ENCODE data around the gene PSKH1. TPM values are rescaled to one million over a fixed set of nuclear protein-coding genes. Genes with fewer than 3 reads are reported as not detected.

PSKH1 gene
- polyA plus RNA-seq, 1 donor (not counting 4 experiments of a cell fraction or from before 2014, with no cell fraction given), result 10.7 TPM

DNA sequence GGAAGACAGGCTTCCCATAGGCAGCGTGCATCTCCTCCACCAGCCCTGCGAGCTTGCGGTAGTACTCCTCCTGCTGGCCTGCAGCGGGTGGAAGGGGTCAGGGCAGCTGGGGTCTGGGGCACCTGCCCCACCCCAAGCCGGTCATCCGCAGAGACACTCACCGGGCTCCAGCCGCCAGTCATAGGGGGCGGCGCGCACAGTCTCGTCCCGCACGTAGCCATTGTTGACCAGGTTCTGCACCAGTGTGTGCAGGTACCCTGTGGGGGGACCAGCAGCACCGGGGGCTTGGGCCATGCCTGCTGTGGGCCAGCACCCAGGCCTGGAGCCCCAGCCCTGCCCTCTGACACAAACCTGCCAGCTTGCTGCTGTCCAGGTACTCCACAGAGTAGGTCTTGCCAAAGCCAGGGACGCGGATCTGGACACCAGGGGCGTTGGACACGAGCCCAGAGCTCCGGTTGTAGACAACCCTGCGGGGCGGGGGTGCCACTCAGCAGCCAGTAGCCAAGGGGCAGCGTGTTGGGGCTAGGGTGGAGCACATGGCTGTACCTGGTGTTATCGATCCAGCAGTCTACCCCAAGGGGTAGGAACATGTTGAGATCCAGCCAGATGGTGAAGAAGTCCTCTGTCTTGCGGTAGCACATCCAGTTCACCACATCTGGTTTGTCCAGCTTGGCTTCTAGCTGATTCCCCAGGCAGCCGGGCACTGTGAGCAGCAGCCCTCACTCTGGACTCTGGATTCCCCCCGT lies 49.6 kb downstream of the PSKH1 start:
- TF ChIP-seq EZH2 (IDR thresholded peaks at IDR 0.05; ENCODE audit: low read length) (no peak), CTCF (optimal IDR thresholded peaks at IDR 0.05 in 1 of 3, IDR thresholded peaks at IDR 0.05 in 1 of 3, conservative IDR thresholded peaks at IDR 0.05 in 1 of 3; ENCODE audit: extremely low read depth in 1 of 3, insufficient read depth in 2 of 3, low read length in 3 of 3) (no peak)
- H3K79me2 ChIP-seq (ENCODE audit: control insufficient read depth, insufficient read depth, low read length), result peaks cover 5% of the 10 kb centered on the region
- H3K9me1 ChIP-seq (ENCODE audit: control insufficient read depth, extremely low read depth, insufficient read depth, low read length), result peaks cover 3% of the 10 kb centered on the region
- H3K4me1 ChIP-seq (ENCODE audit: control insufficient read depth, extremely low read depth, insufficient read depth, low read length), result no peaks in the 10 kb centered on the region
- H3K27ac ChIP-seq (ENCODE audit: control insufficient read depth, insufficient read depth, low read length), result no peak overlapping the region
- DNase-seq (ENCODE audit: low read depth, low spot score) (no peak), FAIRE-seq (no peak)
- peaks cover 54 to 58% of the 10 kb centered on the region in 2 experiments for H3K36me3 ChIP-seq (ENCODE audit: control insufficient read depth in 2 of 2, extremely low read depth in 1 of 2, insufficient read depth in 2 of 2, low read length in 2 of 2)
- dilution Hi-C loops (cut with MboI; ENCODE audit: extremely low pct_ligation_motif_present, low sequenced_read_pairs), result no loop called here
- H3K9me3 ChIP-seq (ENCODE audit: control insufficient read depth, low read depth, low read length), result no peaks in the 10 kb centered on the region
- H4K20me1 ChIP-seq (ENCODE audit: control insufficient read depth, extremely low read depth, insufficient read depth, low read length), result peaks cover 3% of the 10 kb centered on the region
- H3K27me3 ChIP-seq (ENCODE audit: control insufficient read depth, extremely low read depth, insufficient read depth, low read length), result no peaks in the 10 kb centered on the region
- no peak overlapping the region for H3K4me3 ChIP-seq (ENCODE audit: control insufficient read depth in 2 of 3, extremely low read depth in 1 of 3, insufficient read depth in 2 of 3, low read depth in 1 of 3, low read length in 3 of 3)
- H3K4me2 ChIP-seq (ENCODE audit: control insufficient read depth, extremely low read depth, insufficient read depth, low read depth, low read length), result no peak overlapping the region
- no peak overlapping the region for H2AFZ ChIP-seq (ENCODE audit: control insufficient read depth, low read length)
- no peak overlapping the region for H3K9ac ChIP-seq (ENCODE audit: control insufficient read depth, extremely low read depth, insufficient read depth, low read length)

- peaks cover 5% of the 10 kb centered on the region for H3K79me2 ChIP-seq (ENCODE audit: control insufficient read depth, insufficient read depth, low read length)
- DNase-seq (ENCODE audit: low read depth, low spot score) (no peak), FAIRE-seq (no peak)
- H3K9me1 ChIP-seq (ENCODE audit: control insufficient read depth, extremely low read depth, insufficient read depth, low read length), result peaks cover 4% of the 10 kb centered on the region
- H3K4me3 ChIP-seq (ENCODE audit: control insufficient read depth in 2 of 3, extremely low read depth in 1 of 3, insufficient read depth in 2 of 3, low read depth in 1 of 3, low read length in 3 of 3), result no peak overlapping the region
- no peak overlapping the region for H3K27ac ChIP-seq (ENCODE audit: control insufficient read depth, insufficient read depth, low read length)
- H3K27me3 ChIP-seq (ENCODE audit: control insufficient read depth, extremely low read depth, insufficient read depth, low read length), result no peaks in the 10 kb centered on the region
- dilution Hi-C loops (cut with MboI; ENCODE audit: extremely low pct_ligation_motif_present, low sequenced_read_pairs), result no loop called here
- no peak overlapping the region for H3K9ac ChIP-seq (ENCODE audit: control insufficient read depth, extremely low read depth, insufficient read depth, low read length)
- H2AFZ ChIP-seq (ENCODE audit: control insufficient read depth, low read length), result no peak overlapping the region
- no peak for TF ChIP-seq CTCF (optimal IDR thresholded peaks at IDR 0.05 in 1 of 3, IDR thresholded peaks at IDR 0.05 in 1 of 3, conservative IDR thresholded peaks at IDR 0.05 in 1 of 3; ENCODE audit: extremely low read depth in 1 of 3, insufficient read depth in 2 of 3, low read length in 3 of 3)
- no peak for TF ChIP-seq EZH2 (IDR thresholded peaks at IDR 0.05; ENCODE audit: low read length)
- H3K4me2 ChIP-seq (ENCODE audit: control insufficient read depth, extremely low read depth, insufficient read depth, low read depth, low read length), result no peak overlapping the region
- peaks cover 3% of the 10 kb centered on the region for H4K20me1 ChIP-seq (ENCODE audit: control insufficient read depth, extremely low read depth, insufficient read depth, low read length)
- H3K36me3 ChIP-seq (ENCODE audit: control insufficient read depth in 2 of 2, extremely low read depth in 1 of 2, insufficient read depth in 2 of 2, low read length in 2 of 2), result peaks cover 60 to 63% of the 10 kb centered on the region in 2 experiments
- H3K4me1 ChIP-seq (ENCODE audit: control insufficient read depth, extremely low read depth, insufficient read depth, low read length), result no peaks in the 10 kb centered on the region
- H3K9me3 ChIP-seq (ENCODE audit: control insufficient read depth, low read depth, low read length), result no peaks in the 10 kb centered on the region
Observed at GRCh38 chr16:67943256-67943618, 50.2 kb downstream of the PSKH1 start.

All from keratinocyte (primary cell).